Measurements from ENCODE around the gene ZMYND12.

- TF ChIP-seq, protein P1, sequence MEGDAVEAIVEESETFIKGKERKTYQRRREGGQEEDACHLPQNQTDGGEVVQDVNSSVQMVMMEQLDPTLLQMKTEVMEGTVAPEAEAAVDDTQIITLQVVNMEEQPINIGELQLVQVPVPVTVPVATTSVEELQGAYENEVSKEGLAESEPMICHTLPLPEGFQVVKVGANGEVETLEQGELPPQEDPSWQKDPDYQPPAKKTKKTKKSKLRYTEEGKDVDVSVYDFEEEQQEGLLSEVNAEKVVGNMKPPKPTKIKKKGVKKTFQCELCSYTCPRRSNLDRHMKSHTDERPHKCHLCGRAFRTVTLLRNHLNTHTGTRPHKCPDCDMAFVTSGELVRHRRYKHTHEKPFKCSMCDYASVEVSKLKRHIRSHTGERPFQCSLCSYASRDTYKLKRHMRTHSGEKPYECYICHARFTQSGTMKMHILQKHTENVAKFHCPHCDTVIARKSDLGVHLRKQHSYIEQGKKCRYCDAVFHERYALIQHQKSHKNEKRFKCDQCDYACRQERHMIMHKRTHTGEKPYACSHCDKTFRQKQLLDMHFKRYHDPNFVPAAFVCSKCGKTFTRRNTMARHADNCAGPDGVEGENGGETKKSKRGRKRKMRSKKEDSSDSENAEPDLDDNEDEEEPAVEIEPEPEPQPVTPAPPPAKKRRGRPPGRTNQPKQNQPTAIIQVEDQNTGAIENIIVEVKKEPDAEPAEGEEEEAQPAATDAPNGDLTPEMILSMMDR (IDR thresholded peaks at IDR 0.05) = no peak
- no peak for TF ChIP-seq POLR2A (IDR thresholded peaks at IDR 0.05)
Observed at GRCh38 chr1:42399315-42400100, 56.3 kb downstream of the ZMYND12 start.

All from body of pancreas (tissue), 4 donors.